ENCODE measurements around the gene RAP1GAP.

Gene RAP1GAP

GRCh38 chr1:21667348-21668231 is 1.6 kb downstream of the RAP1GAP start:
- H3K36me3 ChIP-seq (ENCODE audit: control insufficient read depth, insufficient read depth, low read length) = no peaks in the 10 kb centered on the region
- no peak overlapping the region for H3K27ac ChIP-seq (ENCODE audit: low read depth, low read length)
- H3K9ac ChIP-seq (ENCODE audit: low read depth, low read length) = no peak overlapping the region
- peaks cover 18% of the 10 kb centered on the region; the same call in 1 of the 2 replicates for H3K4me1 ChIP-seq (ENCODE audit: control insufficient read depth, insufficient read depth, low read length)
- peaks cover 30% of the 10 kb centered on the region for H3K27me3 ChIP-seq (ENCODE audit: control insufficient read depth, insufficient read depth, low read length)
- no peak overlapping the region; the same call in 1 of the 2 replicates for H3K4me3 ChIP-seq (ENCODE audit: low read depth, low read length)
- no peaks in the 10 kb centered on the region for H3K9me3 ChIP-seq (ENCODE audit: control insufficient read depth, insufficient read depth, low read length)

- H3K9me3 ChIP-seq (ENCODE audit: control insufficient read depth, insufficient read depth, low read length) = no peaks in the 10 kb centered on the region
- peaks cover 30% of the 10 kb centered on the region for H3K27me3 ChIP-seq (ENCODE audit: control insufficient read depth, insufficient read depth, low read length)
- H3K4me3 ChIP-seq (ENCODE audit: low read depth, low read length) = no peak overlapping the region
- no peaks in the 10 kb centered on the region for H3K36me3 ChIP-seq (ENCODE audit: control insufficient read depth, insufficient read depth, low read length)
- peaks cover 18% of the 10 kb centered on the region; the same call in 1 of the 2 replicates for H3K4me1 ChIP-seq (ENCODE audit: control insufficient read depth, insufficient read depth, low read length)
- no peak overlapping the region for H3K27ac ChIP-seq (ENCODE audit: low read depth, low read length)
- H3K9ac ChIP-seq (ENCODE audit: low read depth, low read length) = no peak overlapping the region
These were observed 2.4 kb downstream of the RAP1GAP start for GRCh38 chr1:21666576-21667320.

- H3K4me1 ChIP-seq (ENCODE audit: control insufficient read depth, insufficient read depth, low read length) = peaks cover 17% of the 10 kb centered on the region; the same call in 1 of the 2 replicates
- no peaks in the 10 kb centered on the region for H3K36me3 ChIP-seq (ENCODE audit: control insufficient read depth, insufficient read depth, low read length)
- no peak overlapping the region for H3K27ac ChIP-seq (ENCODE audit: low read depth, low read length)
- H3K4me3 ChIP-seq (ENCODE audit: low read depth, low read length) = no peak overlapping the region
- H3K9ac ChIP-seq (ENCODE audit: low read depth, low read length) = no peak overlapping the region
- no peaks in the 10 kb centered on the region for H3K9me3 ChIP-seq (ENCODE audit: control insufficient read depth, insufficient read depth, low read length)
- H3K27me3 ChIP-seq (ENCODE audit: control insufficient read depth, insufficient read depth, low read length) = peaks cover 30% of the 10 kb centered on the region
These were observed 3.2 kb downstream of the RAP1GAP start for GRCh38 chr1:21665711-21666575.

- no peak overlapping the region for H3K4me3 ChIP-seq (ENCODE audit: low read depth, low read length)
- no peaks in the 10 kb centered on the region for H3K36me3 ChIP-seq (ENCODE audit: control insufficient read depth, insufficient read depth, low read length)
- no peak overlapping the region for H3K9ac ChIP-seq (ENCODE audit: low read depth, low read length)
- H3K27me3 ChIP-seq (ENCODE audit: control insufficient read depth, insufficient read depth, low read length) = peaks cover 32% of the 10 kb centered on the region
- no peak overlapping the region for H3K27ac ChIP-seq (ENCODE audit: low read depth, low read length)
- peaks cover 7% of the 10 kb centered on the region; the same call in 1 of the 2 replicates for H3K4me1 ChIP-seq (ENCODE audit: control insufficient read depth, insufficient read depth, low read length)
- no peaks in the 10 kb centered on the region for H3K9me3 ChIP-seq (ENCODE audit: control insufficient read depth, insufficient read depth, low read length)
These were observed 4.2 kb downstream of the RAP1GAP start for GRCh38 chr1:21664806-21665588.

- Histone ChIP-seq H3K4me3 (ENCODE audit: low read depth, low read length) (no peak overlapping the region), H3K4me1 (ENCODE audit: control insufficient read depth, insufficient read depth, low read length) (0 out of 2 replicates have a peak, but pooled peaks cover 3% of the 10 kb centered on the region), H3K9me3 (ENCODE audit: control insufficient read depth, insufficient read depth, low read length) (no peaks in the 10 kb centered on the region), H3K9ac (ENCODE audit: low read depth, low read length) (no peak overlapping the region), H3K27me3 (ENCODE audit: control insufficient read depth, insufficient read depth, low read length) (peaks cover 32% of the 10 kb centered on the region), H3K36me3 (ENCODE audit: control insufficient read depth, insufficient read depth, low read length) (no peaks in the 10 kb centered on the region), H3K27ac (ENCODE audit: low read depth, low read length) (no peak overlapping the region)
These were observed 5.0 kb downstream of the RAP1GAP start for GRCh38 chr1:21663951-21664805.

- no peak overlapping the region for H3K9ac ChIP-seq (ENCODE audit: low read depth, low read length)
- no peak overlapping the region for H3K4me3 ChIP-seq (ENCODE audit: low read depth, low read length)
- H3K9me3 ChIP-seq (ENCODE audit: control insufficient read depth, insufficient read depth, low read length) = no peaks in the 10 kb centered on the region
- H3K4me1 ChIP-seq (ENCODE audit: control insufficient read depth, insufficient read depth, low read length) = 0 out of 2 replicates have a peak, but pooled peaks cover 3% of the 10 kb centered on the region
- no peaks in the 10 kb centered on the region for H3K36me3 ChIP-seq (ENCODE audit: control insufficient read depth, insufficient read depth, low read length)
- H3K27ac ChIP-seq (ENCODE audit: low read depth, low read length) = no peak overlapping the region
- peaks cover 25% of the 10 kb centered on the region for H3K27me3 ChIP-seq (ENCODE audit: control insufficient read depth, insufficient read depth, low read length)
These were observed 5.8 kb downstream of the RAP1GAP start for GRCh38 chr1:21663248-21663950.

- Histone ChIP-seq H3K9ac (ENCODE audit: low read depth, low read length) (no peak overlapping the region), H3K4me3 (ENCODE audit: low read depth, low read length) (no peak overlapping the region), H3K27ac (ENCODE audit: low read depth, low read length) (no peak overlapping the region), H3K36me3 (ENCODE audit: control insufficient read depth, insufficient read depth, low read length) (no peaks in the 10 kb centered on the region), H3K27me3 (ENCODE audit: control insufficient read depth, insufficient read depth, low read length) (peaks cover 18% of the 10 kb centered on the region), H3K4me1 (ENCODE audit: control insufficient read depth, insufficient read depth, low read length) (0 out of 2 replicates have a peak, but pooled peaks cover 3% of the 10 kb centered on the region), H3K9me3 (ENCODE audit: control insufficient read depth, insufficient read depth, low read length) (no peaks in the 10 kb centered on the region)
These were observed 6.5 kb downstream of the RAP1GAP start for GRCh38 chr1:21662426-21663247.

- Histone ChIP-seq H3K27ac (ENCODE audit: low read depth, low read length) (no peak overlapping the region), H3K4me1 (ENCODE audit: control insufficient read depth, insufficient read depth, low read length) (0 out of 2 replicates have a peak, but pooled peaks cover 3% of the 10 kb centered on the region), H3K36me3 (ENCODE audit: control insufficient read depth, insufficient read depth, low read length) (no peaks in the 10 kb centered on the region), H3K9ac (ENCODE audit: low read depth, low read length) (no peak overlapping the region), H3K4me3 (ENCODE audit: low read depth, low read length) (no peak overlapping the region), H3K27me3 (ENCODE audit: control insufficient read depth, insufficient read depth, low read length) (peaks cover 12% of the 10 kb centered on the region), H3K9me3 (ENCODE audit: control insufficient read depth, insufficient read depth, low read length) (no peaks in the 10 kb centered on the region)
These were observed 7.3 kb downstream of the RAP1GAP start for GRCh38 chr1:21661886-21662285.

Measured in HUES48 (cell line).